Spleen (tissue), 11 donors: Measurements from ENCODE around the gene MYEOV. TPM values are rescaled to one million over a fixed set of nuclear protein-coding genes. Genes with fewer than 3 reads are reported as not detected.

Experiments used
- DNase-seq: peaks from one replicate; pipeline ENCODE4 v3.0.0-alpha.2; 2020
- H3K27ac ChIP-seq, 8 donors: fragments of 200-600 bp; sonication (generic) in 7 of 8; 1 replicate in 4 of 8; 2 replicates in 4 of 8; pipeline versions ENCODE4 v1.5.0 to v1.8.0; 2016 to 2021; ENCODE audit warnings: inconsistent platforms in 4 of 8, mild to moderate bottlenecking in 4 of 8, moderate library complexity in 1 of 8
- H3K27me3 ChIP-seq, 7 donors: fragments of 200-600 bp; sonication (generic) in 6 of 7; replicated peaks in 1 of 7; 1 replicate in 4 of 7; 2 replicates in 3 of 7; pipeline versions ENCODE4 v1.5.0 to v1.8.0; 2016 to 2021; ENCODE audit warnings: inconsistent platforms in 3 of 7, mild to moderate bottlenecking in 1 of 7
- H3K36me3 ChIP-seq, 6 donors: fragments of 200-600 bp; sonication (generic) in 5 of 6; 1 replicate in 4 of 6; 2 replicates in 2 of 6; pipeline versions ENCODE4 v1.5.0 to v1.8.0; 2016 to 2021; ENCODE audit warnings: inconsistent platforms in 2 of 6
- H3K4me1 ChIP-seq, 6 donors: fragments of 200-600 bp; sonication (generic) in 5 of 6; 1 replicate in 3 of 6; 2 replicates in 3 of 6; pipeline versions ENCODE4 v1.5.0 to v1.8.0; 2016 to 2021; ENCODE audit warnings: inconsistent platforms in 3 of 6
- H3K4me3 ChIP-seq, 8 donors: fragments of 200-600 bp; sonication (generic) in 7 of 8; 1 replicate in 4 of 8; 2 replicates in 4 of 8; pipeline versions ENCODE4 v1.5.0 to v1.8.0; 2016 to 2021; ENCODE audit warnings: inconsistent platforms in 4 of 8, mild to moderate bottlenecking in 4 of 8, moderate library complexity in 2 of 8
- H3K9me3 ChIP-seq, 8 donors: fragments of 200-600 bp; sonication (generic) in 7 of 8; 1 replicate in 4 of 8; 2 replicates in 4 of 8; pipeline versions ENCODE4 v1.5.0 to v1.8.0; 2016 to 2021; ENCODE audit warnings: inconsistent platforms in 4 of 8
- POLR2A ChIP-seq, 3 donors: fragments of 450-650 bp; IDR thresholded peaks; one replicate each; pipeline ENCODE4 v1.5.1; 2017; ENCODE audit warnings: antibody characterized with exemption in 3 of 3, mild to moderate bottlenecking in 1 of 3
- POLR2AphosphoS5 ChIP-seq, 3 donors: sonication (generic); formaldehyde crosslinking; IDR thresholded peaks; one replicate each; pipeline ENCODE4 v1.5.1; 2017; ENCODE audit warnings: antibody characterized with exemption in 3 of 3
- WGBS, 5 donors: extraction: QIAGEN DNeasy Blood & Tissue Kit in 3 of 5; methylation state at CpG; one replicate each; pipeline versions ENCODE4 v1.1.5 to v1.1.7; 2013 to 2018; 5-methylcytosine and 5-hydroxymethylcytosine counted together
- intact Hi-C: fragments of 100-400 bp; cut with DNase I; formaldehyde crosslinking; loops from one replicate; pipeline ENCODE4 v1.15.0; 2023; ENCODE audit warnings: low total_unique reads
- polyA plus RNA-seq, 3 donors: library from polyadenylated mRNA; stranded (reverse); fragments of 200-250 nt; gene quantifications; one replicate each; pipeline ENCODE4 v1.2.1, GENCODE V29; 2013
- total RNA-seq, 7 donors: library from RNA; depleted of rRNA in 3 of 7; stranded (reverse); fragments of >200 nt in 3 of 7; fragmentation: NEBNext Ultra II Directional in 4 of 7; extraction: Animal tissue kit (Norgen Biotek cat#: 25700) in 4 of 7; gene quantifications; one replicate each; pipeline versions ENCODE4 v1.1.0 to v1.2.1, GENCODE V29; 2016 to 2021
- TF ChIP-seq, protein P1 (sequence below), 11 experiments: fragments of 200-600 bp in 7 of 11; fragments of 450-650 bp in 4 of 11; sonication (generic) in 4 of 11; IDR thresholded peaks in 8 of 11; conservative IDR thresholded peaks in 3 of 11; 1 replicate in 7 of 11; 2 replicates in 4 of 11; pipeline versions ENCODE4 v1.4.0 to v1.8.0; 2016 to 2021; ENCODE audit warnings: antibody characterized with exemption in 11 of 11, inconsistent platforms in 4 of 11, mild to moderate bottlenecking in 1 of 11
- donor health status: healthy with polysubstance abuse.
- donor health status: DM: no; HTN: no; CAD: no; lungs with moderate emphysema.
- donor health status: DM: no; HTN: no; CAD: no.
- donor health status: Bipolar disorder and iron deficiency.
- donor health status: healthy.
- donor health status: DM: no; HTN: no; CAD: no.
- donor health status: DM: yes; HTN: yes; CAD: no.

The MYEOV gene
- total and polyA plus RNA-seq, 10 donors, result 0.06 to 1.4 (median 0.47) TPM; not detected in 2

DNA sequence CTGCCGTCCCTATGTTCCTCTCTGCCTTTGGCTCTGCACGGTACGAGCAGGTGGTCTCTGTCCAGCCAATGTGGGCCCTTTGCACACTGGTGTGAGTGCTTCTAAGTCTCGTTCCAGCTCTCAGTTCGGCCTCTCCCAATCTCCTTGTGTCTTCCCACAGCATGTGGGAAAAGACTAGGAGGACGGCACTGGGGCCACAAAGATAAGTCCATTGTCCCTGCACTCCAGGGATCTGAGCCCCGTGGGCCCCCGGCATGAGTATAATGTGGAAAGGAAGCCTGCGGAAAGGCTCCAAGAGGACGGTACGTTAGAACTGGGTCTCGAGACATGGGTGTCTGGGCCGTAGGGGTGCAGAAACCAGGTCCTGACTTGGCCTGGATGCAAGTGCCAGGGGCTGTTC lies 16.4 kb downstream of the MYEOV start:
- Histone ChIP-seq H3K4me3 (no peak overlapping the region), H3K36me3 (no peaks in the 10 kb centered on the region), H3K4me1 (peaks cover 23 to 49% (median 39%) of the 10 kb centered on the region in 6 donors), H3K27me3 (no peaks in the 10 kb centered on the region), H3K9me3 (no peaks in the 10 kb centered on the region), H3K27ac (no peak overlapping the region)
- WGBS, 5 donors, result 88 to 94% (median 93%) methylated on average over 13 of the region's 13 CpGs
- TF ChIP-seq, protein P1, sequence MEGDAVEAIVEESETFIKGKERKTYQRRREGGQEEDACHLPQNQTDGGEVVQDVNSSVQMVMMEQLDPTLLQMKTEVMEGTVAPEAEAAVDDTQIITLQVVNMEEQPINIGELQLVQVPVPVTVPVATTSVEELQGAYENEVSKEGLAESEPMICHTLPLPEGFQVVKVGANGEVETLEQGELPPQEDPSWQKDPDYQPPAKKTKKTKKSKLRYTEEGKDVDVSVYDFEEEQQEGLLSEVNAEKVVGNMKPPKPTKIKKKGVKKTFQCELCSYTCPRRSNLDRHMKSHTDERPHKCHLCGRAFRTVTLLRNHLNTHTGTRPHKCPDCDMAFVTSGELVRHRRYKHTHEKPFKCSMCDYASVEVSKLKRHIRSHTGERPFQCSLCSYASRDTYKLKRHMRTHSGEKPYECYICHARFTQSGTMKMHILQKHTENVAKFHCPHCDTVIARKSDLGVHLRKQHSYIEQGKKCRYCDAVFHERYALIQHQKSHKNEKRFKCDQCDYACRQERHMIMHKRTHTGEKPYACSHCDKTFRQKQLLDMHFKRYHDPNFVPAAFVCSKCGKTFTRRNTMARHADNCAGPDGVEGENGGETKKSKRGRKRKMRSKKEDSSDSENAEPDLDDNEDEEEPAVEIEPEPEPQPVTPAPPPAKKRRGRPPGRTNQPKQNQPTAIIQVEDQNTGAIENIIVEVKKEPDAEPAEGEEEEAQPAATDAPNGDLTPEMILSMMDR (IDR thresholded peaks at IDR 0.05 in 8 of 11, conservative IDR thresholded peaks at IDR 0.05 in 3 of 11), result no peak
- TF ChIP-seq POLR2A (IDR thresholded peaks at IDR 0.05) (no peak), POLR2AphosphoS5 (IDR thresholded peaks at IDR 0.05) (no peak)
- intact Hi-C loops, result no loop called here
- DNase-seq, result no peak

DNA sequence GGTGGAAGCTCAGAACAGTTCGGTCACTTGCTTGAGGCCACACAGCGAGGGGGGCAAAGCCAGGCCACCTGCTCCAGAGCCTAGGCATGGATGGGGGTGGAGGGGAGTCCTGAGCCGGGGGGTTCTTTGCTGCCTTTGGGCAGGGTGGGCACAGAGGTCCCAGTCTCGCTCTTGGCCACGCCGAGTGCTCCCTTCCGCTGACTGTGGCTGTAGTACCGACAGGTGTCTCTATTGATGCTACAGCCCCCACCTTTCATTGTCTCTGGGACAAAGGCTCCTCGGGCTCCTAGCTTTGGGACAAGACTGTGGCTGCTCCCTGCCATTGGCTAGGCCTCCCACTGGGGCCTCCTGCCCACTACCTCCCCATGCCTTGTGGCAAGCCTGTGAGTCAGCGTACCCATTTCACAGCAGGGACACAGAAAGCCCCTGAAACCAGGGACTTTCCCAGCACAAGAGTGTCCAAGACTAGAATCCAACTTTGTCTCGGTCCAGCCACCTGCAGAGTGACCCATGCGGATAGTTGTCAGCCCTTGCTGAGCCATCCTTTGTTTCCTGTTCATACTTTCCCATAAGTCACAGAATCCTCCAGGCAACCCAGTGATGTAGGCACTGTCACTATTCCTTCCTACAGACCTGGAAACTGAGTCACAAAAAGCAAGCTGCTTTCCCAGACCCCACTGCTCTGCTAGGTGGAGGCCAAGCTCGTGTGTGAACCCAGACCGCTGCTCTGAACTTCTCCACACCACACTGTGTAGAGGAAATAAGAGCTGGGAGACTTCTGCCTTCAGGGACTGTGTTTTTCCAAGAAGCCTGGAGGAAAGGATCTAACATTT lies 17.2 kb downstream of the MYEOV start:
- no peak for TF ChIP-seq POLR2A (IDR thresholded peaks at IDR 0.05)
- TF ChIP-seq, protein P1 (IDR thresholded peaks at IDR 0.05 in 8 of 11, conservative IDR thresholded peaks at IDR 0.05 in 3 of 11), result no peak
- TF ChIP-seq POLR2AphosphoS5 (IDR thresholded peaks at IDR 0.05), result no peak
- no peaks in the 10 kb centered on the region for H3K27me3 ChIP-seq
- no peaks in the 10 kb centered on the region for H3K9me3 ChIP-seq
- no peak for DNase-seq
- peaks cover 23 to 42% (median 35%) of the 10 kb centered on the region in 6 donors for H3K4me1 ChIP-seq
- intact Hi-C loops, result no loop called here
- no peaks in the 10 kb centered on the region for H3K36me3 ChIP-seq
- WGBS, 5 donors, result 75 to 91% (median 78%) methylated on average over 11 to 14 of the region's 14 CpGs
- peak overlapping the region in 1 of 8 donors; percentile 2 for H3K4me3 ChIP-seq
- peak overlapping the region in 7 of 8 donors; percentile 3 to 78 (median 66) for H3K27ac ChIP-seq

DNA sequence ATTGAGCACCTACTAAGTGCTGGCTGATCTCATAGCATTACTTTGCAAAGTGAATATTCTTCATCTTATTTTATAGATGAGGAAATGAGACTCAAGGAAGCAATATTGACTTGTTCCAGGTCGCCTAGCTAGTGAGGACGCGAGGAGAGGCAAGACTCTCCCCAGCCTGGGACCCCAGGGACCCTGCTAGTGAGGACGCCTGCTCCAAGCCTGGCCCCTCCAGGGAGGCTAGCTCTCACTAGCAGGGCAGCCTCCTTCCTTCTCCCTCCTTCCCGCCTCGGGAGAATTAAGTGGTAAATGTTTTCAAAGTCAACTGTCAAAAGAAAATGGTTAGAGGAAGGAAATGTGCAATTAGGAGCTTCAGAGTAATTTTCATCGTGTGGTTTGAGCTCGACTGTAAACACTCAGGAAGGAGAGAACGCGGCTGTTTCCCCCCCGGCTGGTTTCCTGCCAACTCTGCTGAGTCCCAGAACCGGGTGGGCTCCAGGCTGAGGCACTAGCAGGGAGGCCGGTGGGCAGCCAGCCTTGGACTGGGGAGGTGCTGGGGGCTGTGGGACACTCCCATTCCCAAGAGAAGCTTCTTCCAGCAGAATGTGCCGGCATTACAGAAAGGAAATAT lies 17.9 kb downstream of the MYEOV start:
- peak overlapping the region; percentile 3 to 78 (median 65) for H3K27ac ChIP-seq

More for the DNA sequence above, 17.9 kb downstream of the MYEOV start:
- intact Hi-C loops, result no loop called here
- Histone ChIP-seq H3K4me3 (peak overlapping the region in 1 of 8 donors; percentile 2), H3K9me3 (peaks cover 0 to under 1% (median 0%) of the 10 kb centered on the region in 8 donors), H3K36me3 (no peaks in the 10 kb centered on the region), H3K4me1 (peaks cover 23 to 39% (median 34%) of the 10 kb centered on the region in 6 donors), H3K27me3 (no peaks in the 10 kb centered on the region)
- WGBS, 5 donors, result 6 to 9% (median 7%) methylated on average over 14 of the region's 14 CpGs
- DNase-seq, result peak; percentile 88
- TF ChIP-seq, protein P1 (IDR thresholded peaks at IDR 0.05 in 8 of 11, conservative IDR thresholded peaks at IDR 0.05 in 3 of 11), result no peak
- TF ChIP-seq POLR2AphosphoS5 (IDR thresholded peaks at IDR 0.05), result peak in 2 of 3 donors; percentile 11 to 33
- TF ChIP-seq POLR2A (IDR thresholded peaks at IDR 0.05), result no peak
